D721Med (cell line): ENCODE results near the gene RETREG2.
A peak's percentile ranks its signal among the peaks of the same experiment; 100 is the strongest.

Experiments used
- DNase-seq: peaks from one replicate; pipeline ENCODE4 v3.0.0; 2011; ENCODE audit warnings: low spot score; ENCODE audit not compliant: insufficient read length
- FAIRE-seq: peaks from 2 replicates; lab custom pipeline; 2011; peaks lifted over from hg19 to GRCh38; lab: Jason Lieb, UNC
- CTCF ChIP-seq: IDR thresholded peaks from 2 replicates; pipeline ENCODE4 v1.5.1; 2012; ENCODE audit warnings: mild to moderate bottlenecking, control low read depth; ENCODE audit not compliant: insufficient read depth; ENCODE audit errors: missing control alignments

RETREG2 gene

GRCh38 chr2:219206328-219207133 lies 28.5 kb downstream of the RETREG2 start, which contains the start of gene ZFAND2B:
TSS of gene ZFAND2B (plus strand) at chr2:219206782. CDS start at chr2:219206988, 206 bp downstream.
- TF ChIP-seq CTCF = no peak
- no peak for FAIRE-seq
- peak; percentile 94 for DNase-seq

DNA sequence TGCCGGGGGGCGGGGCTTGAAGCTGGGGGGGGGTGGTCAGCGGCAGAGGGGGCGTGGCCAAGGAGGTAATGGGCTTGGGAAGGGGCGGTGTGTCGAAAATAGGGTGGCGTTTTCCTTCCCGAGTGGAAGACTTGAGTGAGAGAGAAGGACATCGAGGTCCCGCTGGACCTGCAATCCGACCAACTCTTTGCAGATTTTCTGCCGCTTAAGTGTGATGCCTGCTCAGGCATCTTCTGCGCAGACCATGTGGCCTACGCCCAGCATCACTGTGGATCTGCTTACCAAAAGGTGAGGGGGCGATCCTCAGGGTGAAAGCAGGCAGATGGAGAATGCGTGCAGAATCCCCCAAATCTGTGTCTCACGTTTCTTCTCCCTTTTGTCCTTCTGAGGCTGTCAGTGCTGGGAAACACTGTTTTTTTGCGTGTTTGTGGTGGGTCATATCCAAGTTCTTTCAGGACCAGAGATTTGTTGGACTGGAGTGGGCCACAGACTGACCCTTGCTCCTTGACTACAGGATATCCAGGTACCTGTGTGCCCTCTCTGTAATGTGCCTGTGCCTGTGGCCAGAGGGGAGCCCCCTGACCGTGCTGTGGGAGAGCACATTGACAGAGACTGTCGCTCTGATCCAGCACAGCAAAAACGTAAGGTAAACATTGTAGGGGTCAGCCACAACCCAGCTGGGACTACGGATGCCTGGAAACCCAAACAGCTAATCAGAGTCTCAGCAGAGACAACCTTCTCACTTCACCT lies 29.2 kb downstream of the RETREG2 start:
- no peak for TF ChIP-seq CTCF
- FAIRE-seq = no peak
- no peak for DNase-seq

DNA sequence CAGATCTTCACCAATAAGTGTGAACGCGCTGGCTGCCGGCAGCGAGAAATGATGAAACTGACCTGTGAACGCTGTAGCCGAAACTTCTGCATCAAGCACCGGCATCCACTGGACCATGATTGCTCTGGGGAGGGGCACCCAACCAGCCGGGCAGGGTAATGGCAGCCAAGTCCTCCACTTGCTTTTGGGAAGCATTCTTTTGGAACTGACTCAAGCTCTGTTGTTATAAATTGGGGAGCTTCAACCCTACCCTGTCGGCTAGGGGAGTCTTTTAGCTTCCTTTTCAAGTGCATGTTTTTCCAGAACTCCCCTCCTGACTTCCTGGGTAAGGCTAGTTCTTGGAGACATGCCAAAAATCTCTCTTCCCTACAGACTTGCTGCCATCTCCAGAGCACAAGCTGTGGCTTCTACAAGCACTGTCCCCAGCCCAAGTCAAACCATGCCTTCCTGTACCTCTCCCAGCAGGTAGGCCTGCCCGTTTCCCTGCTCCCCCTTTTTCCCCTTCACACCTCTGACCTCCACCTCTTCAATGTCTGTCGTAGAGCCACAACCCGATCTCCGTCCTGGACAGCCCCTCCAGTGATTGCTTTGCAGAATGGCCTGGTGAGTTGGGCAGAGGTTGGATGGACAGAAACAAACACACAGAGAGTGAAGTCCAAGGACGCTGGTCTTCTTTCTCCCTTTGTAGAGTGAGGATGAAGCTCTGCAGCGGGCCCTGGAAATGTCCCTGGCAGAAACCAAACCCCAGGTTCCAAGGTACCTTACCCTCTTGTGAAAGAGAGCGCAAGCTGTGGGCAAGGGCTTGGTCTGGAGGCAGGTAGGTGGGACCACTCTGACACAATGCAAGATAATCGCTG lies 30.0 kb downstream of the RETREG2 start:
- no peak for FAIRE-seq

DNA sequence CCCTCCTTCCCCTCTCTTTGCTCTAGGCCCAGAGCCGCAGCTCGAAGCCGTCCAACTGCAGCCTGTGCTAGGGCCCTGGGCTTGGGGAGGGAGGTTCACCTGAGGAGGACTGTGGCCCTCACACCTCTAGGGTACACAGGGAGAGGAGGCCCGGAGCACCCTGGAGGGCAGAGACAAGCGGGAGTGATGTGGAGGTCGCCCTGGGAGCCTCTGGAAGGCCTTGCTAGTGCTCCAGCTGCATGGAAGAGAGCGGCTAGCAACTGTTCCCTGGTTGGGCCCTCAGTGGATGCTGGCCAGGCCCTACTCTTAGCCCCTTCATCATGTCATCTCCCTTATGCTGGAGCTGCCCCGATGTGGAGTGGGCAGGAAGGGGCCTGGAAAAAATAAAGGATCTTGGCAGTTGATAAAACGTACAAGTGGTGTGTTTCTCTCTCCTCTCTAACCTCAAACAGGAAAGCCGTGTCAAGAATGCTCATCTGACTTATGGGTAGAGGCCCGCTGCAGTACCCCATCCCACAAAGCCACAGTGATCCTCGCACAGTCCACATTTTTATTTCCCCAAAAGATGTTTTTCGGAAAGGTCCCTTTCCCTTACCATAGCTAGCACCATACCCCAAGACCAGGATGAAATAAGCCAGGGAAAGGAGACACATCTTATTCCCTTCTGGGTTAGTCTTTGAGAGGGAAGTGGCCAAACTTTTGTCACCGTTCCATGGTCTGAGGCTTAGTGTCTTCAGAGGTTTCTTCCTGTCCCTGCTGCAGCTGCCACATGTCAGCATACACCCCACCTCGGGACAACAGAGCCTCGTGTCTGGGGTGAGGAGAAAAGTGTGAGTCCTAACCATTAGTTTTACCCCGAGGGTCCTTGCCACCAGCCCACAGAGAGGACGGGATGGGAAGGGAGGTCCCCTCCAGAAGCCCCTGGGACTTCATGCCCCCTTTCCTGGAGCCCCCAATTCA lies 31.4 kb downstream of the RETREG2 start:
- no peak for DNase-seq
- no peak for FAIRE-seq
- no peak for TF ChIP-seq CTCF

More for the DNA sequence above, 30.0 kb downstream of the RETREG2 start:
- no peak for TF ChIP-seq CTCF
- no peak for DNase-seq

DNA sequence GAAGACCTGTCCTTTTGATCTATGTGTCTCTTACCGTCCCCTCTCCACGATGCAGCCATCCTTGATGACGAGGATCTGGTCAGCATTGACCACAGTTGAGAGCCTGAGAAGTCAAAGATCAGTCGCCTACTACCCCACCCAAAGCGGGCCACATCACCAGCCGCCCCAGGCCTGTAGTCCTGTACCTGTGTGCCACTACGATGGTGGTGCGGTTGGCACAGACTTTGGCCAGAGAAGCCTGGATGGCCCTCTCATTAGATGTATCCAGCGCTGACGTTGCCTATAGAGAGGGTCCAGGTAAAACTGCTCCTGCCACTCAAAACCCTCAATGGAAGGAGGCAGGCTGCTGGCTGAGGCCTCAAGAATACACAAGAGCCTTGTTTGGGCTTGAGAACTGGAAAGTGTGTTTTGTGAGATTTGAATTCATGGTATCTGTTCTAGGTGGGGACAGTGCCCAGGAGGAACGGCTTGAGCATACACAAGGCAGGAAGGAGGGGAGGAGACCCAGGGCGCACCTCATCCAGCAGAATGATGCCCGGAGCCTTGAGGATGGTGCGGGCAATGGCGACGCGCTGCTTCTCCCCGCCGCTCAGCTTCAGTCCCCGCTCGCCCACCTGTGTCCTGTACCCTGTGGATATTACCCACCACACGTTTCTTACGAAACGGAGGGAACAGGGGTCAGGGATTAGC lies 32.3 kb downstream of the RETREG2 start:
- TF ChIP-seq CTCF = no peak
- FAIRE-seq (no peak), DNase-seq (no peak)
